Left lung (tissue), 10 donors: ENCODE measurements around the gene SPSB4. TPM values are rescaled to one million over a fixed set of nuclear protein-coding genes. Genes with fewer than 3 reads are reported as not detected.
"Not testable (repeated sequence)": the region's sequence is repeated elsewhere in the genome, so short reads cannot be mapped to it uniquely, and the experiment has no call there.

Source experiments
- ATAC-seq: fragments of 200-7000 bp; cut with Tn5 transposase; one replicate; pipeline ENCODE4 v1.9.1; 2020; ENCODE audit warnings: moderate library complexity
- DNase-seq, 4 donors: peaks; one replicate each; pipeline ENCODE4 v3.0.0-alpha.2; 2013 to 2020
- H3K27ac ChIP-seq, 2 donors: fragments of 200-600 bp; sonication (generic) in 1 of 2; one replicate each; pipeline versions ENCODE4 v1.5.0 to v1.8.0; 2020 to 2021
- H3K27me3 ChIP-seq, 2 donors: fragments of 200-600 bp; sonication (generic) in 1 of 2; one replicate each; pipeline versions ENCODE4 v1.5.0 to v1.8.0; 2020 to 2021
- H3K36me3 ChIP-seq, 2 donors: fragments of 200-600 bp; sonication (generic) in 1 of 2; one replicate each; pipeline versions ENCODE4 v1.5.0 to v1.8.0; 2020 to 2021
- H3K4me1 ChIP-seq, 2 donors: fragments of 200-600 bp; one replicate each; pipeline ENCODE4 v1.8.0; 2021
- H3K4me3 ChIP-seq, 2 donors: fragments of 200-600 bp; sonication (generic) in 1 of 2; one replicate each; pipeline versions ENCODE4 v1.5.0 to v1.8.0; 2020 to 2021; ENCODE audit warnings: mild to moderate bottlenecking in 1 of 2
- H3K9me3 ChIP-seq, 2 donors: fragments of 200-600 bp; sonication (generic) in 1 of 2; one replicate each; pipeline versions ENCODE4 v1.5.0 to v1.8.0; 2020 to 2021
- intact Hi-C, 2 donors: fragments of 100-400 bp; cut with DNase I; formaldehyde crosslinking; loops; one replicate each; pipeline versions ENCODE4 v1.11.2 to v1.14.2; 2022
- polyA plus RNA-seq, 6 donors: library from polyadenylated mRNA; unstranded; fragments of 120-200 nt; gene quantifications; one replicate each; pipeline ENCODE4 v1.2.1, GENCODE V29; 2013; ENCODE audit not compliant: insufficient read length in 6 of 6
- total RNA-seq, 2 donors: library from RNA; stranded (reverse); fragmentation: NEBNext Ultra II Directional; extraction: Animal tissue kit (Norgen Biotek cat#: 25700); gene quantifications; one replicate each; pipeline ENCODE4 v1.2.1, GENCODE V29; 2021
- TF ChIP-seq, protein P1 (sequence below), 2 donors: fragments of 200-600 bp; sonication (generic) in 1 of 2; IDR thresholded peaks; one replicate each; pipeline versions ENCODE4 v1.5.0 to v1.8.0; 2021; ENCODE audit warnings: antibody characterized with exemption in 2 of 2
- donor health status: DM: no; HTN: yes; CAD: no.
- donor health status: DM: no; HTN: no; CAD: no.

SPSB4 gene
- total and polyA plus RNA-seq, 8 donors, result 1.3 to 9.9 (median 6.2) TPM

DNA sequence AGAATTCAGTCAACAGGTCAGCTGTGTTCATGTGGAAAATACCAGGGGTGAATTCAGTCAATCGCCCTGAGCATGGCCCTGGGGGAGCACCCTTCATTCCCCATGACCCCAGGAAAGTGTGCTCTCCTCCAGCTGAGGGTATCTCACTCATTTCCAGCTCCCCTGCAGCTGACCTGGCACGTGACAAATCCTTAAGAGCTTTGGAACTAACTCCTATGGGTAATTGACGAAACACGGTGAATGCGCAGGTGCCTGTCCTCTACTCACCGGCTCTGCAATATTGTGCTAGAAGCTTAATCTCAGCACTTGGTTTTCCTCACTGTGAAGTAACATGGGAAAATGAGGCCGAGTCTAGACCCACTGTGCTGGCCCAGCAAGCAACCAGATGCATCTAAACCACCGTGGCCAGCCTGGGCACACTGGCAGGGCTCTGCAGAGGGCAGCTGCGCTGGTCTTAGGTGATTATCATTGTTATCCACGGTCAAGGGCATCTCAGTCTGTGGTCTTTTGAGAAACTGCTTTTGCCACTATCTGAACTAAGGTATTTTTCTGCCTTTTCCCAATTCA is 63.1 kb downstream of the SPSB4 start:
- Histone ChIP-seq H3K27ac (no peak overlapping the region), H3K4me3 (no peak overlapping the region), H3K9me3 (no peaks in the 10 kb centered on the region), H3K4me1 (no peaks in the 10 kb centered on the region), H3K27me3 (no peaks in the 10 kb centered on the region), H3K36me3 (no peaks in the 10 kb centered on the region)
- DNase-seq, result no peak
- TF ChIP-seq, protein P1, sequence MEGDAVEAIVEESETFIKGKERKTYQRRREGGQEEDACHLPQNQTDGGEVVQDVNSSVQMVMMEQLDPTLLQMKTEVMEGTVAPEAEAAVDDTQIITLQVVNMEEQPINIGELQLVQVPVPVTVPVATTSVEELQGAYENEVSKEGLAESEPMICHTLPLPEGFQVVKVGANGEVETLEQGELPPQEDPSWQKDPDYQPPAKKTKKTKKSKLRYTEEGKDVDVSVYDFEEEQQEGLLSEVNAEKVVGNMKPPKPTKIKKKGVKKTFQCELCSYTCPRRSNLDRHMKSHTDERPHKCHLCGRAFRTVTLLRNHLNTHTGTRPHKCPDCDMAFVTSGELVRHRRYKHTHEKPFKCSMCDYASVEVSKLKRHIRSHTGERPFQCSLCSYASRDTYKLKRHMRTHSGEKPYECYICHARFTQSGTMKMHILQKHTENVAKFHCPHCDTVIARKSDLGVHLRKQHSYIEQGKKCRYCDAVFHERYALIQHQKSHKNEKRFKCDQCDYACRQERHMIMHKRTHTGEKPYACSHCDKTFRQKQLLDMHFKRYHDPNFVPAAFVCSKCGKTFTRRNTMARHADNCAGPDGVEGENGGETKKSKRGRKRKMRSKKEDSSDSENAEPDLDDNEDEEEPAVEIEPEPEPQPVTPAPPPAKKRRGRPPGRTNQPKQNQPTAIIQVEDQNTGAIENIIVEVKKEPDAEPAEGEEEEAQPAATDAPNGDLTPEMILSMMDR (IDR thresholded peaks at IDR 0.05), result no peak
- intact Hi-C loops, result no loop called here
- no peak for ATAC-seq

DNA sequence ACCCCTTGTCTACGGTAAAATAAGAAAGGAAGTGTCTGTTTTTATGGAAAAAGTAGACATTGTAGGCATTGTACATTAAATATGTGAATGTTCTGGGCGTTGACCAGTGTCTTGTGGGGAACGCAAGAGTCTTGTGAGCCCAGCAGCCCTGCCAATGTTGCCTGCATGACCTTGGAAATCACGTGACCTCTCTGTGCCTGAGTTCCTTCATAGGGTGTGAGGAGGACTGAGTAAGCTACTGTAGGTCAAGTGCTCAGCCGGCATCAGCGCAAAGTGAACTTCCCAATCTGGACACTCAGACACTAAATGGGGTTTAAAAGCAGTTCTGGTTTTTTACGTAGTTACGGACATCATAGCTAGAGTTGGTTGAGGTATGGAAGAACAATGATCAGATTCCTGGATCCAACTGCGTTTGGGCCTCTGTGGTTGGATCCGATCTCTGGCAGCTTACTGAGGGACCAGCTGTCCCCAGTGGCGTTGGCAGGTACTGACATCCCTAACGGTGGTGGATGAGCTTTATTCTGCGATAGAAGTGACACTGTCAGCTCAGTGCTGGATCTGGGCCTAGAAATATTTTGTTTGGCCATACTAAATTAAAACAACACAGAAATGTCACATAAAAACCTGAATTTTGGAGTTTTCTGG is 63.8 kb downstream of the SPSB4 start:
- DNase-seq, result no peak

DNA sequence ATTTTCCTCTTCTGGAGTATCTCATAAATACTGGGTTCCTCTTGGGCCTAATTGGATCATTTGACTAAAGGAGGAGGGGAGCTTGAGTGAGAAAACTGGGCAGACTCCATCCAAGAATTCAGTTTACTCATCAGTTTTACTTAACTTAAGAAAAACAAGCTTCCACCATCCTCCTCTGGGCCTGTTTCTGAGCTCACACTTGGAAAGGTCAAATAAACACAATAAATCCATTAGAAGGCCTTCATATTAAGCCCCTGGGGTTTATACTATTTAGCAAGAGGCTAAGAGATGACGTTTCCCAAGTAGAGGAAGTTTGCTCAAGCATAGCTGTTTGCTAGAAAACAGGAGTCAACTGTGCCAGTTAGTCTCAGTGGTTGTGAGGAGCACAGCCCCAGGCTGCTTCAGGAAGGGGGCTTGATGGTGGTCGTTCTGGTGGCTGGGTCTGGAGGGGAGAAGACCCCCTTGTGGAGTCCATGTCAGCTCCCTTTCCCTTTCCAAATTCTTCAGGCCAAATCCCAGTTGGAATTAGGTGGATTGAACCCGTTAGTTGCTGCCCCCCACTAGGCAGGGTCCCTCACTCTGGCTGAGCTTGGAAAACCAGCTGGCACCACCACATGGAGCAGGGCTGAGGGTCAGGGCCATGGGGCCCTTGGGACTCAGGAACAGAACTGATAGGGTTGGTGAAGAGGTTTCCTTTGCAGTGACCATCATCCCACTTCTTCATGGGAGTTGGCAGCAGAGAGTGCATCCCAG is 64.8 kb downstream of the SPSB4 start:
- Histone ChIP-seq H3K9me3 (no peaks in the 10 kb centered on the region), H3K27me3 (no peaks in the 10 kb centered on the region), H3K4me1 (no peaks in the 10 kb centered on the region), H3K36me3 (no peaks in the 10 kb centered on the region), H3K4me3 (no peak overlapping the region), H3K27ac (peak overlapping the region in 1 of 2 donors; percentile 49)
- TF ChIP-seq, protein P1 (IDR thresholded peaks at IDR 0.05), result no peak
- DNase-seq (peak in 2 of 4 donors; percentile 72 to 89), ATAC-seq (peak; percentile 74)
- intact Hi-C loops, result no loop called here

More for the DNA sequence above, 63.8 kb downstream of the SPSB4 start:
- H3K4me1 ChIP-seq, result no peaks in the 10 kb centered on the region
- H3K27ac ChIP-seq, result no peak overlapping the region
- no peaks in the 10 kb centered on the region for H3K36me3 ChIP-seq
- ATAC-seq, result no peak
- no peaks in the 10 kb centered on the region for H3K27me3 ChIP-seq
- H3K4me3 ChIP-seq, result no peak overlapping the region
- no peaks in the 10 kb centered on the region for H3K9me3 ChIP-seq
- intact Hi-C loops, result no loop called here
- TF ChIP-seq, protein P1 (IDR thresholded peaks at IDR 0.05), result peak; percentile 8 to 18

DNA sequence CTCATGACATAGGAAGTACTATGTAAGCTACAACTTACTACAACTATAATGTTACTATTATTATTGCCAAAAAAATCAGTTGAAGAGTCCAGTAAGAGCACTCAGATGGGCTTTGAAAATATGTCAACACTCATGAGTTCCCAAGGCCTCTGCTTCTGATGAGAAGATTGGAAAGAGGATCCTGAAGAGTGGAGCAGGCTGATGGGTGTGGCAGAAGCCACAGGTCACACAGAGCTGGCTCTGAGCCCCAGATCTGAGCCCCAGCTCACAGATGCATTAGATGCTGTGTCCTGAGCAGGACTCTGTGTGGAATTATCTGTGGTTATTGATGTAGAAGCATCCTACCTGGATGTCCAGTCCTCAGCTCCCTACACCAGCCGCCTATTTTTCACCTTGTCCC is 65.6 kb downstream of the SPSB4 start:
- peak; percentile 38 for ATAC-seq
- Histone ChIP-seq H3K9me3 (no peaks in the 10 kb centered on the region), H3K4me3 (no peak overlapping the region), H3K36me3 (no peaks in the 10 kb centered on the region), H3K27ac (no peak overlapping the region), H3K4me1 (no peaks in the 10 kb centered on the region), H3K27me3 (no peaks in the 10 kb centered on the region)
- no peak for DNase-seq
- intact Hi-C loops, result no loop called here
- TF ChIP-seq, protein P1 (IDR thresholded peaks at IDR 0.05), result no peak

DNA sequence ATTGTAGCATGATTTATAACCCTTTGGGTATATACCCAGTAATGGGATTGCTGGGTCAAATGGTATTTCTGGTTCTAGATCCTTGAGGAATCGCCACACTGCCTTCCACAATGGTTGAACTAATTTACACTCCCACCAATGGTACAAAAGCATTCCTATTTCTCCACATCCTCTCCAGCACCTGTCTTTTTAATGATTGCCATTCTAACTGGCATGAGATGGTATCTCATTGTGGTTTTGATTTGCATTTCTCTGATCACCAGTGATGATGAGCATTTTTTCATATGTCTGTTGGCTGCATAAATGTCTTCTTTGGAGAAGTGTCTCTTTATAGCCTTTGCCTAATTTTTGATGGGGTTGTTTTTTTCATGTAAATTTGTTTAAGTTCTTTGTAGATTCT is 66.8 kb downstream of the SPSB4 start:
- H3K27ac ChIP-seq, DNase-seq, intact Hi-C loops, H3K9me3 ChIP-seq, H3K27me3 ChIP-seq, H3K36me3 ChIP-seq, H3K4me3 ChIP-seq, ATAC-seq, H3K4me1 ChIP-seq: not testable (repeated sequence)
